ENCODE results near the gene SLC16A5.
"Not testable (repeated sequence)": the region's sequence is repeated elsewhere in the genome, so short reads cannot be mapped to it uniquely, and the experiment has no call there.

DNA sequence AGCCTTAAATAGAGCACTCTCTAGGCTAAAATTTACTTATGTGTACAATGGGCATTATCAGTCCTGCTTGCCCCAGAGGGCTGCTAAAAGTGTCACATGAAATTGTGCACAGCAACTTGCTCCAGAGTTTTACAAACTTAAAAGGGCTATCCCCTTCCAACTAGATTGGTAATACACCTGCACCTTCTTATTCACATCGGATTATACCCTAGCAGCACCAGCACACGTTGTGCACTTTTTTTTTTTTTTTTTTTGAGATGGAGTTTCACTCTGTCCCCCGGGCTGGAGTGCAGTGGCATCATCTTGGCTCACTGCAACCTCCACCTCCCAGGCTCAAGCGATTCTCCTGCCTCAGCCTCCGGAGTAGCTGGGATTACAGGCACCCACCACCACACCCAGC, 44.0 kb upstream of the SLC16A5 start:
- TF ChIP-seq, protein P1, sequence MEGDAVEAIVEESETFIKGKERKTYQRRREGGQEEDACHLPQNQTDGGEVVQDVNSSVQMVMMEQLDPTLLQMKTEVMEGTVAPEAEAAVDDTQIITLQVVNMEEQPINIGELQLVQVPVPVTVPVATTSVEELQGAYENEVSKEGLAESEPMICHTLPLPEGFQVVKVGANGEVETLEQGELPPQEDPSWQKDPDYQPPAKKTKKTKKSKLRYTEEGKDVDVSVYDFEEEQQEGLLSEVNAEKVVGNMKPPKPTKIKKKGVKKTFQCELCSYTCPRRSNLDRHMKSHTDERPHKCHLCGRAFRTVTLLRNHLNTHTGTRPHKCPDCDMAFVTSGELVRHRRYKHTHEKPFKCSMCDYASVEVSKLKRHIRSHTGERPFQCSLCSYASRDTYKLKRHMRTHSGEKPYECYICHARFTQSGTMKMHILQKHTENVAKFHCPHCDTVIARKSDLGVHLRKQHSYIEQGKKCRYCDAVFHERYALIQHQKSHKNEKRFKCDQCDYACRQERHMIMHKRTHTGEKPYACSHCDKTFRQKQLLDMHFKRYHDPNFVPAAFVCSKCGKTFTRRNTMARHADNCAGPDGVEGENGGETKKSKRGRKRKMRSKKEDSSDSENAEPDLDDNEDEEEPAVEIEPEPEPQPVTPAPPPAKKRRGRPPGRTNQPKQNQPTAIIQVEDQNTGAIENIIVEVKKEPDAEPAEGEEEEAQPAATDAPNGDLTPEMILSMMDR (optimal IDR thresholded peaks at IDR 0.05 in 1 of 3, IDR thresholded peaks at IDR 0.05 in 1 of 3, conservative IDR thresholded peaks at IDR 0.05 in 1 of 3; ENCODE audit: extremely low read depth in 1 of 3, insufficient read depth in 2 of 3, low read length in 3 of 3), result not testable (repeated sequence)
- not testable (repeated sequence) for TF ChIP-seq EZH2 (IDR thresholded peaks at IDR 0.05; ENCODE audit: low read length)
